A673 (cell line): Measurements from ENCODE around the gene DEPDC1.

Experiments used
- EZH2 ChIP-seq: fragments of 200-600 bp; sonication (generic); IDR thresholded peaks from 2 replicates; pipeline ENCODE4 v1.6.1; 2017; ENCODE audit warnings: borderline replicate concordance, low read depth, mild to moderate bottlenecking, mixed read lengths, antibody characterized with exemption, low read length; ENCODE audit not compliant: poor library complexity, severe bottlenecking
- TF ChIP-seq, protein P1 (sequence below): fragments of 300-800, 200-600 bp; sonication (generic); conservative IDR thresholded peaks from 2 replicates; pipeline ENCODE4 v1.5.1; 2017; ENCODE audit warnings: low read depth, mild to moderate bottlenecking, antibody characterized with exemption, low read length, moderate library complexity, mixed read lengths

DNA sequence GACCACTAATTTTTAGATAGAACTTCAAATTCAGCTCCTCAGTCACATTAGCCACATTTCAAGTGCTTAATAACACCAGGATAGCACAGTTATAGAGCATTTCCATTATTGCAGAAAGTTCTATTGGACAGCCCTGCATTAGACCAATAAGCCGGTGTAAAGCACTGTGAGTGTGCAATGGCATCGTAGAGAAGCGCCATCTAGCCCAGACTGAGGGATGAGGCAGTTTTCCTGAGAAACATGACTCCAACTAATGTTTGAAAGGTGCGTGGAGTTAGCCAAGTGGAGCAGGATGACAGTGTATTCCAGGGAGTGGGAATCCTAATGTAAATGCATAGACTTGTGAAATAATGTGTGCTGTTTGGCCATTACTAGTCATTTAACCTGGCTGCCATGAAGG lies 54.9 kb downstream of the DEPDC1 start:
- TF ChIP-seq, protein P1, sequence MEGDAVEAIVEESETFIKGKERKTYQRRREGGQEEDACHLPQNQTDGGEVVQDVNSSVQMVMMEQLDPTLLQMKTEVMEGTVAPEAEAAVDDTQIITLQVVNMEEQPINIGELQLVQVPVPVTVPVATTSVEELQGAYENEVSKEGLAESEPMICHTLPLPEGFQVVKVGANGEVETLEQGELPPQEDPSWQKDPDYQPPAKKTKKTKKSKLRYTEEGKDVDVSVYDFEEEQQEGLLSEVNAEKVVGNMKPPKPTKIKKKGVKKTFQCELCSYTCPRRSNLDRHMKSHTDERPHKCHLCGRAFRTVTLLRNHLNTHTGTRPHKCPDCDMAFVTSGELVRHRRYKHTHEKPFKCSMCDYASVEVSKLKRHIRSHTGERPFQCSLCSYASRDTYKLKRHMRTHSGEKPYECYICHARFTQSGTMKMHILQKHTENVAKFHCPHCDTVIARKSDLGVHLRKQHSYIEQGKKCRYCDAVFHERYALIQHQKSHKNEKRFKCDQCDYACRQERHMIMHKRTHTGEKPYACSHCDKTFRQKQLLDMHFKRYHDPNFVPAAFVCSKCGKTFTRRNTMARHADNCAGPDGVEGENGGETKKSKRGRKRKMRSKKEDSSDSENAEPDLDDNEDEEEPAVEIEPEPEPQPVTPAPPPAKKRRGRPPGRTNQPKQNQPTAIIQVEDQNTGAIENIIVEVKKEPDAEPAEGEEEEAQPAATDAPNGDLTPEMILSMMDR: peak; percentile 27; the same call in 1 of the 2 replicates
- TF ChIP-seq EZH2: no peak
